ENCODE results near the gene SYNDIG1. TPM values are rescaled to one million over a fixed set of nuclear protein-coding genes. Genes with fewer than 3 reads are reported as not detected.

Gene SYNDIG1
- total RNA-seq, 1 experiment from 2014 or later: not detected

DNA sequence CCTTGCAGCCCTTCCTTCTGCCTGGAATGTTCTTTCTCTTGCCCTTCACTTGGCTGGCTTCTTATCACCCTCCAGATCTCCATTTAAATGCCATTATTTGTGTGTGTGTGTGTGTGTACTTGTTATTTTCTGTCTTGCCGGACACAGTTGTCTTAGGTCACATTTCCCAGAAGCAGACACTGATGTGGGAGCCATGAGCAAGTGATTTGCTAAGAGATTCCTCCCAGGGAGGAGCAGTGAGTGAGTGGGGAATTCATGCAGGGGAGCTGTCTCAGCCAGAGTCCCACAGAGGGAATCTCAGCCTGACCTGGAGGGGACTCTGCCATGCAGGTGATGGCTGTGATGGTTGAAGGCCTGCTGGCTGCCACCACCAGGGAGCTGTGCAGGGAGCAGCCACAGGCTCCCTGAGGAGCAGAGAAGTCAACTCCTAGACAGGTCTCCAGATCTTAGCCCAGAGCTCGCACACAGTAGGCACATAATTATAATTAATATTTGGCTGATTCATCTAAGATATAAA is 96.5 kb downstream of the SYNDIG1 start:
- no TSS peak for BruUV-seq (replicated peaks)
- no peak overlapping the region for H2AFZ ChIP-seq (ENCODE audit: low read length)
- H3K9ac ChIP-seq (ENCODE audit: low read length): no peak overlapping the region
- no peak overlapping the region for H3K4me3 ChIP-seq (ENCODE audit: low read length)
- CTCF ChIA-PET: no interaction called here
- POLR2A ChIA-PET (ENCODE audit: unreplicated experiment): no interaction called here
- no peak overlapping the region for H3K4me2 ChIP-seq (ENCODE audit: low read length)
- DNase-seq (no peak), ATAC-seq (no peak)
- no peaks in the 10 kb centered on the region for H3K4me1 ChIP-seq (ENCODE audit: insufficient read depth, low read length)
- no peaks in the 10 kb centered on the region for H3K36me3 ChIP-seq (ENCODE audit: low read depth, low read length)
- no peaks in the 10 kb centered on the region for H3F3A ChIP-seq (ENCODE audit: low read length, unreplicated experiment)
- H3K9me3 ChIP-seq (ENCODE audit: low read length): peaks cover 10% of the 10 kb centered on the region; the same call in 1 of the 2 replicates
- no peaks in the 10 kb centered on the region for H4K20me1 ChIP-seq (ENCODE audit: low read length)
- intact Hi-C loops (cut with micrococcal nuclease): no loop called here
- H3K27me3 ChIP-seq (ENCODE audit: low read length): peaks cover 76% of the 10 kb centered on the region
- no peaks in the 10 kb centered on the region for H3K79me2 ChIP-seq (ENCODE audit: low read length)
- TF ChIP-seq EZH2phosphoT487 (IDR thresholded peaks at IDR 0.05; ENCODE audit: borderline replicate concordance, low read length) (no peak), EZH2 (IDR thresholded peaks at IDR 0.05; ENCODE audit: low read length, unreplicated experiment) (no peak)
- TF ChIP-seq, protein P1, sequence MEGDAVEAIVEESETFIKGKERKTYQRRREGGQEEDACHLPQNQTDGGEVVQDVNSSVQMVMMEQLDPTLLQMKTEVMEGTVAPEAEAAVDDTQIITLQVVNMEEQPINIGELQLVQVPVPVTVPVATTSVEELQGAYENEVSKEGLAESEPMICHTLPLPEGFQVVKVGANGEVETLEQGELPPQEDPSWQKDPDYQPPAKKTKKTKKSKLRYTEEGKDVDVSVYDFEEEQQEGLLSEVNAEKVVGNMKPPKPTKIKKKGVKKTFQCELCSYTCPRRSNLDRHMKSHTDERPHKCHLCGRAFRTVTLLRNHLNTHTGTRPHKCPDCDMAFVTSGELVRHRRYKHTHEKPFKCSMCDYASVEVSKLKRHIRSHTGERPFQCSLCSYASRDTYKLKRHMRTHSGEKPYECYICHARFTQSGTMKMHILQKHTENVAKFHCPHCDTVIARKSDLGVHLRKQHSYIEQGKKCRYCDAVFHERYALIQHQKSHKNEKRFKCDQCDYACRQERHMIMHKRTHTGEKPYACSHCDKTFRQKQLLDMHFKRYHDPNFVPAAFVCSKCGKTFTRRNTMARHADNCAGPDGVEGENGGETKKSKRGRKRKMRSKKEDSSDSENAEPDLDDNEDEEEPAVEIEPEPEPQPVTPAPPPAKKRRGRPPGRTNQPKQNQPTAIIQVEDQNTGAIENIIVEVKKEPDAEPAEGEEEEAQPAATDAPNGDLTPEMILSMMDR (conservative IDR thresholded peaks at IDR 0.05; ENCODE audit: low read depth, low read length): no peak
- H3K9me2 ChIP-seq (replicated peaks; ENCODE audit: low read length): no peaks in the 10 kb centered on the region
- H3K27ac ChIP-seq (ENCODE audit: low read length): no peak overlapping the region

DNA sequence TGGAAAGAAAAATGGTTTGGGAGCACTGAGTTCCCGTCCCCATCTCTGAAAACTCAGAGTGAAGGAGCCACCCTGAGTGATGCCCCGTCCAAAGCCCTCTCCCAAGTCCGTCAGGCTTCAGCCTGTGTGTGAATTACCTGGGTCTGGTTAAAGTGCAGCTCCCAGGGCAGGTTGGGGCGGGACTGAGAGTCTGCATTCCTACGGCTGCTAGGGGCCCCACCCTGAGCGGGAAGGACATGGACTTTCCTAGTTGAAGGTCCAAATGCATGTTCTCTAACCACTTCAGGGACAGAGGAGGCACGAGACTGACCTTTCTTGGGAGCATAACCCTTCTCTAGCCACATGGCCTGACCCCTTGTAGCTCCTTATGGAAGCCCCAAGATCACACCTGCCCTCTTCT is 97.2 kb downstream of the SYNDIG1 start:
- no peak for TF ChIP-seq EZH2phosphoT487 (IDR thresholded peaks at IDR 0.05; ENCODE audit: borderline replicate concordance, low read length)
- TF ChIP-seq, protein P1 (conservative IDR thresholded peaks at IDR 0.05; ENCODE audit: low read depth, low read length): no peak
- no peak for TF ChIP-seq EZH2 (IDR thresholded peaks at IDR 0.05; ENCODE audit: low read length, unreplicated experiment)
- ChIA-PET CTCF (no interaction called here), POLR2A (ENCODE audit: unreplicated experiment) (no interaction called here)
- Histone ChIP-seq H3K9me3 (ENCODE audit: low read length) (peaks cover 10% of the 10 kb centered on the region; the same call in 1 of the 2 replicates), H3K27me3 (ENCODE audit: low read length) (peaks cover 75% of the 10 kb centered on the region), H3K4me1 (ENCODE audit: insufficient read depth, low read length) (no peaks in the 10 kb centered on the region), H3K9ac (ENCODE audit: low read length) (no peak overlapping the region), H3F3A (ENCODE audit: low read length, unreplicated experiment) (no peaks in the 10 kb centered on the region), H2AFZ (ENCODE audit: low read length) (no peak overlapping the region), H3K9me2 (replicated peaks; ENCODE audit: low read length) (no peaks in the 10 kb centered on the region), H3K4me3 (ENCODE audit: low read length) (no peak overlapping the region), H3K27ac (ENCODE audit: low read length) (no peak overlapping the region), H3K4me2 (ENCODE audit: low read length) (no peak overlapping the region), H3K79me2 (ENCODE audit: low read length) (no peaks in the 10 kb centered on the region), H4K20me1 (ENCODE audit: low read length) (no peaks in the 10 kb centered on the region), H3K36me3 (ENCODE audit: low read depth, low read length) (no peaks in the 10 kb centered on the region)
- intact Hi-C loops (cut with micrococcal nuclease): no loop called here
- no peak for DNase-seq
- BruUV-seq (replicated peaks): no TSS peak
- no peak for ATAC-seq

DNA sequence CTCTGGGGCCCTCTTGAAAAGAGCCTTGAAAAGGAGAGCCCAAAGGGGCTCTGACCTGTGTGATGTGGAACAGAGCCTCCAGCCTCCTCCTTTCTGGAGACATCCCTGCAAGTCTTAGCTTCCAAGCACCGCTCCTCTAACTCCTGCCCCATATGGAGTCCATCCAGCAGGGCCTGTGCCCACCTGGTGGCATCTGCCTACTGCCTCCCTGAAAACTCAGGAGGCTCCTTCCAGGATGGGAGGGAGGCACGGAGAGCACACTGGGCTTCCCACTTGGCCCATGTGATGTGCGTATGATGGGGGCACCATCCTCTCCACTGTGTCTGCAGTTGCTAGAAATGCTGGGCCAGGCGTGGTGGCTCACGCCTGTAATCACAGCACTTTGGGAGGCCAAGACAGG is 98.1 kb downstream of the SYNDIG1 start:
- peaks cover 83% of the 10 kb centered on the region for H3K27me3 ChIP-seq (ENCODE audit: low read length)
- ChIA-PET POLR2A (ENCODE audit: unreplicated experiment) (no interaction called here), CTCF (no interaction called here)
- no peaks in the 10 kb centered on the region for H3K4me1 ChIP-seq (ENCODE audit: insufficient read depth, low read length)
- no peaks in the 10 kb centered on the region for H3K9me2 ChIP-seq (replicated peaks; ENCODE audit: low read length)
- H3K4me2 ChIP-seq (ENCODE audit: low read length): no peak overlapping the region
- no peaks in the 10 kb centered on the region for H3K36me3 ChIP-seq (ENCODE audit: low read depth, low read length)
- H3F3A ChIP-seq (ENCODE audit: low read length, unreplicated experiment): no peaks in the 10 kb centered on the region
- no peaks in the 10 kb centered on the region for H3K79me2 ChIP-seq (ENCODE audit: low read length)
- no peak overlapping the region for H3K4me3 ChIP-seq (ENCODE audit: low read length)
- DNase-seq (no peak), ATAC-seq (no peak)
- H3K9me3 ChIP-seq (ENCODE audit: low read length): peaks cover 8% of the 10 kb centered on the region; the same call in 1 of the 2 replicates
- BruUV-seq (replicated peaks): no TSS peak
- H2AFZ ChIP-seq (ENCODE audit: low read length): no peak overlapping the region
- H3K27ac ChIP-seq (ENCODE audit: low read length): no peak overlapping the region
- intact Hi-C loops (cut with micrococcal nuclease): no loop called here
- H4K20me1 ChIP-seq (ENCODE audit: low read length): no peaks in the 10 kb centered on the region
- no peak overlapping the region for H3K9ac ChIP-seq (ENCODE audit: low read length)
- TF ChIP-seq EZH2 (IDR thresholded peaks at IDR 0.05; ENCODE audit: low read length, unreplicated experiment): no peak
- TF ChIP-seq EZH2phosphoT487 (IDR thresholded peaks at IDR 0.05; ENCODE audit: borderline replicate concordance, low read length): no peak
- TF ChIP-seq, protein P1 (conservative IDR thresholded peaks at IDR 0.05; ENCODE audit: low read depth, low read length): no peak

All from PC-3 (cell line).